ENCODE measurements around the gene SENP3.
"Not testable (repeated sequence)": the region's sequence is repeated elsewhere in the genome, so short reads cannot be mapped to it uniquely, and the experiment has no call there.

The SENP3 gene

GRCh38 chr17:7590743-7591142, 29.0 kb downstream of the SENP3 start:
- no peak for DNase-seq (ENCODE audit: low read depth, low spot score)
- peak overlapping the region; percentile 99 for H3K27ac ChIP-seq

GRCh38 chr17:7591596-7591995, 29.9 kb downstream of the SENP3 start:
- peak overlapping the region; percentile 99 for H3K27ac ChIP-seq
- no peak for DNase-seq (ENCODE audit: low read depth, low spot score)

- no peak overlapping the region for H3K27ac ChIP-seq
- no peak for DNase-seq (ENCODE audit: low read depth, low spot score)
Measured at GRCh38 chr17:7592422-7593021, 30.8 kb downstream of the SENP3 start.

- DNase-seq (ENCODE audit: low read depth, low spot score) = no peak
- H3K27ac ChIP-seq = no peak overlapping the region
Measured at GRCh38 chr17:7593296-7593695, 31.6 kb downstream of the SENP3 start.

- DNase-seq (ENCODE audit: low read depth, low spot score) = not testable (repeated sequence)
Measured at GRCh38 chr17:7597561-7597960, 35.8 kb downstream of the SENP3 start.

GRCh38 chr17:7606280-7606679, 44.6 kb downstream of the SENP3 start:
- no peak overlapping the region for H3K27ac ChIP-seq
- DNase-seq (ENCODE audit: low read depth, low spot score) = no peak

More at GRCh38 chr17:7597561-7597960, 35.8 kb downstream of the SENP3 start:
- not testable (repeated sequence) for H3K27ac ChIP-seq

- DNase-seq (ENCODE audit: low read depth, low spot score) = no peak
- no peak overlapping the region for H3K27ac ChIP-seq
Measured at GRCh38 chr17:7610641-7611040, 48.9 kb downstream of the SENP3 start.

GRCh38 chr17:7611635-7612293, 50.0 kb downstream of the SENP3 start:
- DNase-seq (ENCODE audit: low read depth, low spot score) = no peak
- H3K27ac ChIP-seq = no peak overlapping the region

DNA sequence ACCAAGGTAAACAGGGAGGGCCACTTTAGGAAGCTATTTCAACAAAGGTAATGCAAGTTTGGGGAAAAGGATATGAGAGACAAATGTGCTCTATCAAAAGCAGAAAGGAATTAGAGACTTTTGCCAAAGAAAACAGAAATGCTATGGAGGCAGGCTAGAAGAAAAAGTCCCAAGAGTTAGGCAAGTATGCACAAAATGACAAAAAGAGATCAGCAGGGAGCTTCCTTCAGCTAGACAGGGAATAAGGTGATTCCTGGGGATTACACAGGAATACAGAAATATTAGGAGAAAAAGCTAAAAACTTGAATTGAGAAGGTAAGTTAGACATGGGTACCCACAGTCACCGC, 50.5 kb downstream of the SENP3 start:
- DNase-seq (ENCODE audit: low read depth, low spot score) = no peak
- no peak overlapping the region for H3K27ac ChIP-seq

GRCh38 chr17:7613769-7614424, 52.2 kb downstream of the SENP3 start:
- H3K27ac ChIP-seq = peak overlapping the region; percentile 87
- no peak for DNase-seq (ENCODE audit: low read depth, low spot score)

- DNase-seq (ENCODE audit: low read depth, low spot score) = peak; percentile 98
Measured at GRCh38 chr17:7614425-7615264, 52.9 kb downstream of the SENP3 start, which contains the start of gene FXR2. TSS of gene FXR2 (minus strand) at chr17:7614897. CDS start at chr17:7614532, 365 bp downstream.

DNA sequence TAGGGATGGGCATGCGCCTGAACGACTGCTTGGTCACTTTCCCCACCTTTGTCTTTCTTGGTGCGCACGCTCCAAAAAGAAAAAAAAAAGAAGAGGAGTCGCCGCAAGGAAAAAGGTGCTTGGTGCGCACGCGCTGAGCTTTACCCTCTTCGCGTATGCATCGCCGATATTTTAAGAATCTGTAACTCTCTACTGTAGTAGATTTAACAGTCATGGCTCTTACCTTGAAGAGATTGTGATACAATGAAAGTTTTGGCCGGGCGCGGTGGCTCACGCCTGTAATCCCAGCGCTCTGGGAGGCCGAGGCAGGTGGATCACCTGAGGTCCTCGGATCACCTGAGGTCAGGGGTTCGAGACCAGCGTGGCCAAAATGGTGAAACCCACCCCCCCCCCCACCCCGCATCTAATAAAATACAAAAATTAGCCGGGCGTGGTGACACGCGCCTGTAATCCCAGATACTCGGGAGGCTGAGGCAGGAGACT, 53.6 kb downstream of the SENP3 start:
- H3K27ac ChIP-seq = peak overlapping the region; percentile 87
- no peak for DNase-seq (ENCODE audit: low read depth, low spot score)

More at GRCh38 chr17:7614425-7615264, 52.9 kb downstream of the SENP3 start, which contains the start of gene FXR2:
- H3K27ac ChIP-seq = peak within 1 kb of the TSS; percentile 87

GRCh38 chr17:7618608-7619007, 56.9 kb downstream of the SENP3 start:
- no peak for DNase-seq (ENCODE audit: low read depth, low spot score)
- H3K27ac ChIP-seq = no peak overlapping the region

- DNase-seq (ENCODE audit: low read depth, low spot score) = no peak
- no peak overlapping the region for H3K27ac ChIP-seq
Measured at GRCh38 chr17:7620835-7621234, 59.1 kb downstream of the SENP3 start.
